ENCODE measurements around the gene CHCHD6.
"Not testable (repeated sequence)": the region's sequence is repeated elsewhere in the genome, so short reads cannot be mapped to it uniquely, and the experiment has no call there.

CHCHD6 gene

GRCh38 chr3:126753191-126754160 lies 49.4 kb downstream of the CHCHD6 start:
- H3K4me3 ChIP-seq (ENCODE audit: low read length) = no peak overlapping the region
- no peak for DNase-seq (ENCODE audit: low read depth, low spot score)

GRCh38 chr3:126755866-126756265 lies 51.8 kb downstream of the CHCHD6 start:
- DNase-seq (ENCODE audit: low read depth, low spot score) = no peak
- no peak overlapping the region for H3K4me3 ChIP-seq (ENCODE audit: low read length)

- no peak overlapping the region for H3K4me3 ChIP-seq (ENCODE audit: low read length)
- DNase-seq (ENCODE audit: low read depth, low spot score) = no peak
These were observed 54.0 kb downstream of the CHCHD6 start for GRCh38 chr3:126758026-126758425.

- H3K4me3 ChIP-seq (ENCODE audit: low read length) = no peak overlapping the region
- no peak for DNase-seq (ENCODE audit: low read depth, low spot score)
These were observed 54.8 kb downstream of the CHCHD6 start for GRCh38 chr3:126758882-126759281.

- no peak for DNase-seq (ENCODE audit: low read depth, low spot score)
- H3K4me3 ChIP-seq (ENCODE audit: low read length) = no peak overlapping the region
These were observed 56.5 kb downstream of the CHCHD6 start for GRCh38 chr3:126760541-126760940.

- no peak for DNase-seq (ENCODE audit: low read depth, low spot score)
- H3K4me3 ChIP-seq (ENCODE audit: low read length) = no peak overlapping the region
These were observed 59.0 kb downstream of the CHCHD6 start for GRCh38 chr3:126763035-126763434.

GRCh38 chr3:126765187-126766069 lies 61.4 kb downstream of the CHCHD6 start:
- DNase-seq (ENCODE audit: low read depth, low spot score) = no peak
- H3K4me3 ChIP-seq (ENCODE audit: low read length) = no peak overlapping the region

GRCh38 chr3:126766653-126767052 lies 62.6 kb downstream of the CHCHD6 start:
- no peak overlapping the region for H3K4me3 ChIP-seq (ENCODE audit: low read length)
- no peak for DNase-seq (ENCODE audit: low read depth, low spot score)

GRCh38 chr3:126768903-126769302 lies 64.9 kb downstream of the CHCHD6 start:
- no peak overlapping the region for H3K4me3 ChIP-seq (ENCODE audit: low read length)

GRCh38 chr3:126770096-126770495 lies 66.1 kb downstream of the CHCHD6 start:
- no peak for DNase-seq (ENCODE audit: low read depth, low spot score)

More at GRCh38 chr3:126768903-126769302, 64.9 kb downstream of the CHCHD6 start:
- DNase-seq (ENCODE audit: low read depth, low spot score) = no peak

GRCh38 chr3:126773167-126773566 lies 69.1 kb downstream of the CHCHD6 start:
- no peak for DNase-seq (ENCODE audit: low read depth, low spot score)

More at GRCh38 chr3:126770096-126770495, 66.1 kb downstream of the CHCHD6 start:
- H3K4me3 ChIP-seq (ENCODE audit: low read length) = no peak overlapping the region

GRCh38 chr3:126773783-126774182 lies 69.7 kb downstream of the CHCHD6 start:
- no peak for DNase-seq (ENCODE audit: low read depth, low spot score)

More at GRCh38 chr3:126773167-126773566, 69.1 kb downstream of the CHCHD6 start:
- no peak overlapping the region for H3K4me3 ChIP-seq (ENCODE audit: low read length)

GRCh38 chr3:126777366-126777765 lies 73.3 kb downstream of the CHCHD6 start:
- H3K4me3 ChIP-seq (ENCODE audit: low read length) = no peak overlapping the region
- DNase-seq (ENCODE audit: low read depth, low spot score) = no peak

More at GRCh38 chr3:126773783-126774182, 69.7 kb downstream of the CHCHD6 start:
- no peak overlapping the region for H3K4me3 ChIP-seq (ENCODE audit: low read length)

- DNase-seq (ENCODE audit: low read depth, low spot score) = no peak
- H3K4me3 ChIP-seq (ENCODE audit: low read length) = no peak overlapping the region
These were observed 76.6 kb downstream of the CHCHD6 start for GRCh38 chr3:126780666-126781065.

- no peak for DNase-seq (ENCODE audit: low read depth, low spot score)
These were observed 77.4 kb downstream of the CHCHD6 start for GRCh38 chr3:126781406-126781805.

GRCh38 chr3:126781889-126782491 lies 78.0 kb downstream of the CHCHD6 start:
- DNase-seq (ENCODE audit: low read depth, low spot score) = no peak

More at GRCh38 chr3:126781406-126781805, 77.4 kb downstream of the CHCHD6 start:
- H3K4me3 ChIP-seq (ENCODE audit: low read length) = no peak overlapping the region

GRCh38 chr3:126782536-126782935 lies 78.5 kb downstream of the CHCHD6 start:
- no peak for DNase-seq (ENCODE audit: low read depth, low spot score)
- H3K4me3 ChIP-seq (ENCODE audit: low read length) = no peak overlapping the region

More at GRCh38 chr3:126781889-126782491, 78.0 kb downstream of the CHCHD6 start:
- H3K4me3 ChIP-seq (ENCODE audit: low read length) = no peak overlapping the region

- DNase-seq (ENCODE audit: low read depth, low spot score) = no peak
- no peak overlapping the region for H3K4me3 ChIP-seq (ENCODE audit: low read length)
These were observed 80.2 kb downstream of the CHCHD6 start for GRCh38 chr3:126784254-126784653.

GRCh38 chr3:126791320-126791719 lies 87.3 kb downstream of the CHCHD6 start:
- DNase-seq (ENCODE audit: low read depth, low spot score); H3K4me3 ChIP-seq (ENCODE audit: low read length): not testable (repeated sequence)
